OCI-LY1 (cell line): ENCODE measurements around the gene GRIN2A.

Source experiments
- CTCF ChIP-seq: fragments of 200-600 bp; sonication (generic), shearing (Covaris generic); IDR thresholded peaks from 2 replicates; pipeline ENCODE4 v1.5.1; 2017; ENCODE audit warnings: mild to moderate bottlenecking, antibody characterized with exemption, low read length, moderate library complexity, mixed read lengths
- EZH2 ChIP-seq: fragments of 200-600 bp; sonication (generic), shearing (Covaris generic); IDR thresholded peaks from 2 replicates; pipeline ENCODE4 v1.8.0; 2017; ENCODE audit warnings: borderline replicate concordance, mixed run types, mild to moderate bottlenecking, antibody characterized with exemption, low read length, moderate library complexity, mixed read lengths

DNA sequence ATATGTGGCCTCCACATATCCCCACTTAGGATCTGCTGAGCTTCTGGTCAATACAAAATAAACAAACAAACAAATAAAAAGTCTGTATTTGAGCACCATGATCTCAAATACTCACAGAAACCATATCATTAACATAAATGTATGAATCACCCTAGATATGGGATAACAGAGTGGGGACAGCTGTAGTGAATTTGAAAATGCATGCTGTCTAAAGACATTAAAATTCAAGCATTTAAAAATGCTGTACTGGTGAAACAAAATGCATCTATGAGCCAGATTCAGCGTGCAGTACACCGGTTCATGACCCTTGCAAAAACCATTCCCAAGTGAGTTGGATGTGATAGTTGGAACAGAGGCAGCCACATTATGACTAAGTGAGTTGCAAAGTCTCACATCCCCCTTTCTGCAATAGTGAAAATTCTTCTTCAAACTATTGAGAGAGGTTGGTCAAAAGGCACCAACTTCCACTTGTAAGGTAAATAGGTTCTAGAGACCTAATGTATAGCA lies 12.3 kb downstream of the GRIN2A start:
- no peak for TF ChIP-seq CTCF
- TF ChIP-seq EZH2 = no peak
